GM21423 (cell line): ENCODE data around the gene CHST9.
"Not testable (repeated sequence)": the region's sequence is repeated elsewhere in the genome, so short reads cannot be mapped to it uniquely, and the experiment has no call there.

Source experiments
- ATAC-seq: cut with Tn5 transposase; IDR thresholded peaks from one replicate; pipeline ENCODE4 v1.9.1; 2021; ENCODE audit warnings: mild to moderate bottlenecking, moderate library complexity; ENCODE audit not compliant: unreplicated experiment

CHST9 gene

GRCh38 chr18:27175245-27175644, 9.9 kb downstream of the CHST9 start:
- ATAC-seq = no peak

GRCh38 chr18:27171993-27172392, 13.1 kb downstream of the CHST9 start:
- ATAC-seq = no peak

- no peak for ATAC-seq
Observed at GRCh38 chr18:27165412-27165811, 19.7 kb downstream of the CHST9 start.

GRCh38 chr18:27164905-27165304, 20.2 kb downstream of the CHST9 start:
- no peak for ATAC-seq

- not testable (repeated sequence) for ATAC-seq
Observed at GRCh38 chr18:27163197-27163716, 21.9 kb downstream of the CHST9 start.

GRCh38 chr18:27149240-27149639, 35.9 kb downstream of the CHST9 start:
- not testable (repeated sequence) for ATAC-seq

- ATAC-seq = no peak
Observed at GRCh38 chr18:27144672-27145071, 40.4 kb downstream of the CHST9 start.

GRCh38 chr18:27143580-27144287, 41.4 kb downstream of the CHST9 start:
- ATAC-seq = no peak

GRCh38 chr18:27142891-27143290, 42.2 kb downstream of the CHST9 start:
- no peak for ATAC-seq

GRCh38 chr18:27141876-27142275, 43.2 kb downstream of the CHST9 start:
- ATAC-seq = no peak

GRCh38 chr18:27138079-27138478, 47.0 kb downstream of the CHST9 start:
- ATAC-seq = no peak

GRCh38 chr18:27136208-27136535, 48.9 kb downstream of the CHST9 start:
- ATAC-seq = no peak

- ATAC-seq = no peak
Observed at GRCh38 chr18:27135504-27136207, 49.5 kb downstream of the CHST9 start.

- no peak for ATAC-seq
Observed at GRCh38 chr18:27130065-27130630, 55.0 kb downstream of the CHST9 start.

GRCh38 chr18:27124196-27124595, 60.9 kb downstream of the CHST9 start:
- no peak for ATAC-seq

- no peak for ATAC-seq
Observed at GRCh38 chr18:27121108-27121507, 64.0 kb downstream of the CHST9 start.

- no peak for ATAC-seq
Observed at GRCh38 chr18:27120246-27120645, 64.9 kb downstream of the CHST9 start.

GRCh38 chr18:27118973-27119372, 66.1 kb downstream of the CHST9 start:
- no peak for ATAC-seq

GRCh38 chr18:27114842-27115241, 70.3 kb downstream of the CHST9 start:
- ATAC-seq = no peak

GRCh38 chr18:27113358-27113757, 71.8 kb downstream of the CHST9 start:
- ATAC-seq = no peak

- ATAC-seq = no peak
Observed at GRCh38 chr18:27110319-27110718, 74.8 kb downstream of the CHST9 start.

GRCh38 chr18:27109451-27109850, 75.7 kb downstream of the CHST9 start:
- ATAC-seq = no peak
